Measurements from ENCODE around the gene ACTR5. TPM values are rescaled to one million over a fixed set of nuclear protein-coding genes. Genes with fewer than 3 reads are reported as not detected.
A peak's percentile ranks its signal among the peaks of the same experiment; 100 is the strongest.

The ACTR5 gene
- total RNA-seq, 1 donor from 2014 or later: 10.1 TPM

GRCh38 chr20:38805958-38806854 lies 57.9 kb downstream of the ACTR5 start:
- H3K4me3 Mint-ChIP-seq (ENCODE audit: unreplicated experiment): peak overlapping the region; percentile 74
- H3K36me3 Mint-ChIP-seq (ENCODE audit: unreplicated experiment): no peaks in the 10 kb centered on the region
- peak; percentile 46 for DNase-seq
- TF ChIP-seq CTCF (IDR thresholded peaks at IDR 0.05; ENCODE audit: partially characterized antibody, unreplicated experiment): no peak
- no peak overlapping the region for H3K27ac Mint-ChIP-seq (ENCODE audit: unreplicated experiment)
- H3K9me3 Mint-ChIP-seq (ENCODE audit: unreplicated experiment): peaks cover 6% of the 10 kb centered on the region
- peaks cover 2% of the 10 kb centered on the region for H3K27me3 Mint-ChIP-seq (ENCODE audit: unreplicated experiment)
- peaks cover 22% of the 10 kb centered on the region for H3K4me1 Mint-ChIP-seq (ENCODE audit: low read depth, unreplicated experiment)

- Mint-ChIP-seq H3K4me1 (ENCODE audit: low read depth, unreplicated experiment) (peaks cover 28% of the 10 kb centered on the region), H3K4me3 (ENCODE audit: unreplicated experiment) (peak overlapping the region; percentile 85), H3K36me3 (ENCODE audit: unreplicated experiment) (no peaks in the 10 kb centered on the region), H3K27me3 (ENCODE audit: unreplicated experiment) (peaks cover 2% of the 10 kb centered on the region), H3K9me3 (ENCODE audit: unreplicated experiment) (peaks cover 6% of the 10 kb centered on the region), H3K27ac (ENCODE audit: unreplicated experiment) (peak overlapping the region; percentile 30)
- peak; percentile 44 for DNase-seq
- TF ChIP-seq CTCF (IDR thresholded peaks at IDR 0.05; ENCODE audit: partially characterized antibody, unreplicated experiment): no peak
Observed at GRCh38 chr20:38806855-38807655, 58.8 kb downstream of the ACTR5 start.

- peak overlapping the region; percentile 48 for H3K27ac Mint-ChIP-seq (ENCODE audit: unreplicated experiment)
- H3K9me3 Mint-ChIP-seq (ENCODE audit: unreplicated experiment): peaks cover 6% of the 10 kb centered on the region
- no peak for DNase-seq
- H3K4me3 Mint-ChIP-seq (ENCODE audit: unreplicated experiment): no peak overlapping the region
- peaks cover under 1% of the 10 kb centered on the region for H3K27me3 Mint-ChIP-seq (ENCODE audit: unreplicated experiment)
- H3K4me1 Mint-ChIP-seq (ENCODE audit: low read depth, unreplicated experiment): peaks cover 31% of the 10 kb centered on the region
- no peak for TF ChIP-seq CTCF (IDR thresholded peaks at IDR 0.05; ENCODE audit: partially characterized antibody, unreplicated experiment)
- no peaks in the 10 kb centered on the region for H3K36me3 Mint-ChIP-seq (ENCODE audit: unreplicated experiment)
Observed at GRCh38 chr20:38809942-38810341, 61.7 kb downstream of the ACTR5 start.

GRCh38 chr20:38810926-38811630 lies 62.8 kb downstream of the ACTR5 start:
- peak overlapping the region; percentile 71 for H3K4me3 Mint-ChIP-seq (ENCODE audit: unreplicated experiment)
- no peaks in the 10 kb centered on the region for H3K36me3 Mint-ChIP-seq (ENCODE audit: unreplicated experiment)
- no peak for DNase-seq
- H3K9me3 Mint-ChIP-seq (ENCODE audit: unreplicated experiment): peaks cover 6% of the 10 kb centered on the region
- H3K4me1 Mint-ChIP-seq (ENCODE audit: low read depth, unreplicated experiment): peaks cover 31% of the 10 kb centered on the region
- H3K27ac Mint-ChIP-seq (ENCODE audit: unreplicated experiment): peak overlapping the region; percentile 70
- H3K27me3 Mint-ChIP-seq (ENCODE audit: unreplicated experiment): no peaks in the 10 kb centered on the region
- no peak for TF ChIP-seq CTCF (IDR thresholded peaks at IDR 0.05; ENCODE audit: partially characterized antibody, unreplicated experiment)
